Stimulated activated memory B cell treated with anti-CD40 and anti-IgM and Interleukin-4, amounts not matched to agents 10 μg/mL and 1 μg/mL and 100 μg/mL, for 72 hours (primary cell): ENCODE measurements around the gene HMG20A.
A peak's percentile ranks its signal among the peaks of the same experiment; 100 is the strongest.
"Not testable (repeated sequence)": the region's sequence is repeated elsewhere in the genome, so short reads cannot be mapped to it uniquely, and the experiment has no call there.

Experiments used
- ATAC-seq: fragments of 150-1000 bp; cut with Tn5 transposase; 2 replicates; pipeline ENCODE4 v1.10.0; 2021
- H3K27ac Mint-ChIP-seq: one replicate; pipeline ENCODE4 v1.8.0; 2022; ENCODE audit warnings: mild to moderate bottlenecking, mixed read lengths
- H3K27me3 Mint-ChIP-seq: one replicate; pipeline ENCODE4 v1.8.0; 2022; ENCODE audit warnings: mixed read lengths
- H3K36me3 Mint-ChIP-seq: one replicate; pipeline ENCODE4 v1.8.0; 2022; ENCODE audit warnings: mixed read lengths
- H3K4me1 Mint-ChIP-seq: one replicate; pipeline ENCODE4 v1.8.0; 2022; ENCODE audit warnings: mixed read lengths
- H3K4me3 Mint-ChIP-seq: one replicate; pipeline ENCODE4 v1.8.0; 2022; ENCODE audit warnings: mild to moderate bottlenecking, moderate library complexity, mixed read lengths
- H3K9me3 Mint-ChIP-seq: one replicate; pipeline ENCODE4 v1.8.0; 2022; ENCODE audit warnings: mixed read lengths

HMG20A gene

DNA sequence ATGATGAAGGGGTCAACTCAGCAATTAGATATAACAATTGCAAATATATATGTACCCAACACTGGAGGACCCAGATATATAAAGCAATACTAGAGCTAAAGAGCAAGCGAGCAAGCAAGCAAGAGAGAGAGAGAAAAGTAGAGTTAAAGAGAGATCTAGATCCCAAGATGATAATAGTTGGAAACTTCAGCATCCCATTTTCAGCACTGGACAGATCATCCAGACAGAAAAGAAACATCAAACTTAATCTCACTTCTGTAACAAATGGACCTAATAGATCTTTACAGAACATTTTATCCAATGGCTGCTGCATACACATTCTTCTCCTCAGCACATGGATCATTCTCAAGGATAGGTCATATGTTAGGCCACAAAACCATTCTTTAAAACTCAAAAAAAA, 24.0 kb upstream of the HMG20A start:
- Mint-ChIP-seq H3K4me1 (peaks cover 37% of the 10 kb centered on the region), H3K27me3 (no peaks in the 10 kb centered on the region), H3K9me3 (peaks cover 34% of the 10 kb centered on the region), H3K4me3 (no peak overlapping the region), H3K27ac (no peak overlapping the region), H3K36me3 (peaks cover 54% of the 10 kb centered on the region)
- ATAC-seq = no peak

DNA sequence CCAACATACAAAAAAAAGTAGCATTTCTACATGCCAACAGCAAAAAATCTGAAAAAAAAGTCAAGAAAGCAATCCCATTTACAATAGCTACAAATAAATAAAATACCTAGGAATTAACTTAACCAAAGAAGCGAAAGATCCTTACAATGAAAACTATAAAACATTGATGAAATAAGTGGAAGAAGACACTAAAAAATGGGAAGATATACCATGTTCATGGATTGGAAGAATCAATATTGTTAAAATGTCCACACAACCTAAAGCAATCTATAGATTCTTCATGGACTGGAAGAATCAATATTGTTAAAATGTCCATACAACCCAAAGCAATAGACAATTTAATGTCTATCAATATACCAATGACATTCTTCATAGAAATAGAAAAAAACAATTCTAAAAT, 21.8 kb upstream of the HMG20A start:
- ATAC-seq = no peak
- Mint-ChIP-seq H3K27ac (no peak overlapping the region), H3K9me3 (peaks cover 34% of the 10 kb centered on the region), H3K27me3 (no peaks in the 10 kb centered on the region), H3K4me3 (no peak overlapping the region), H3K36me3 (peaks cover 47% of the 10 kb centered on the region), H3K4me1 (peaks cover 28% of the 10 kb centered on the region)

DNA sequence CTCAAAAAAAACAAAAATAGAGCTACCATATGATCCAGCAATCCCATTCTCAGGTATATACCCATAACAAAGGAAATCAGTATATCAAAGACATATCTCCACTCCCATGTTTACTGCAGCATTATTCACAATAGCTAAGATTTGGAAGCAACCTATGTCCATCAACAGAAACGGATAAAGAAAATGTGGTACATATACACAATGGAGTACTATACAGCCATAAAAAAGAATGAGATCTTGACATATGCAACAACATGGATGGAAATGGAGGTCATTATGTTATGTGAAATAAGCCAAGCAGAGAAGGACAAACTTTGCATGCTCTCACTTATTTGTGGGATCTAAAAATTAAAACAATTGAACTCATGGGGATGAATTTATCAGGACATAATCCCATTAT, 20.4 kb upstream of the HMG20A start:
- Mint-ChIP-seq H3K36me3 (peaks cover 42% of the 10 kb centered on the region), H3K4me1 (peaks cover 28% of the 10 kb centered on the region), H3K4me3 (no peak overlapping the region), H3K27me3 (no peaks in the 10 kb centered on the region), H3K9me3 (peaks cover 31% of the 10 kb centered on the region), H3K27ac (no peak overlapping the region)
- no peak for ATAC-seq

GRCh38 chr15:77402740-77403379, 17.8 kb upstream of the HMG20A start:
- no peaks in the 10 kb centered on the region for H3K27me3 Mint-ChIP-seq
- peaks cover 15% of the 10 kb centered on the region for H3K9me3 Mint-ChIP-seq
- peaks cover 20% of the 10 kb centered on the region for H3K36me3 Mint-ChIP-seq
- H3K27ac Mint-ChIP-seq = no peak overlapping the region
- peaks cover 32% of the 10 kb centered on the region for H3K4me1 Mint-ChIP-seq
- ATAC-seq = peak; percentile 45
- H3K4me3 Mint-ChIP-seq = no peak overlapping the region

DNA sequence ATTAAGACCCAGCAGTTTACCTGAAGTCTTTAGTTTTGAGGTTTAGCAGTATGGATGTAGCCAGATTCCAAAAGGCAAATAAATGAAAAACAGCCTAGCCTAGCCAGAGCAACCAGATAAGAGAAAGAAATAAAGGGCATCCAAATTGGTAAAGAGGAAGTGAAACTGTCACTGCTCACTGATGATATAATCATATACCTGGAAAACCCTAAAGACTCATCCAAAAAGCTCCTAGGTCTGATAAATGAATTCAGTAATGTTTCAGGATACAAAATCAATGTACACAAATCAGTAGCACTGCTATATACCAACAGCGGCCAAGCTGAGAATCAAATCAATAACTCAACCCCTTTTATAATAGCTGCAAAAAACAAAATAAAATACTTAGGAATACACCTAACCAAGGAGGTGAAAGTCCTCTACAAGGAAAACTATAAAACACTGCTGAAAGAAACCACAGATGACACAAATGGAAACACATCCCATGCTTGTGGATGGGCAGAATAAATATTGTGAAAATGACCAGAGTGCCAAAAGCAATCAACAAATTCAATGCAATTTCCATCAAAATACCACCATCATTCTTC, 14.4 kb upstream of the HMG20A start:
- H3K27me3 Mint-ChIP-seq, H3K4me3 Mint-ChIP-seq, ATAC-seq, H3K36me3 Mint-ChIP-seq, H3K9me3 Mint-ChIP-seq: not testable (repeated sequence)
- Mint-ChIP-seq H3K4me1 (peaks cover 45% of the 10 kb centered on the region), H3K27ac (peak overlapping the region; percentile 31)

- Mint-ChIP-seq H3K36me3 (no peaks in the 10 kb centered on the region), H3K4me3 (no peak overlapping the region), H3K27me3 (no peaks in the 10 kb centered on the region), H3K4me1 (peaks cover 42% of the 10 kb centered on the region), H3K9me3 (no peaks in the 10 kb centered on the region), H3K27ac (peak overlapping the region; percentile 31)
- no peak for ATAC-seq
These were observed 13.8 kb upstream of the HMG20A start for GRCh38 chr15:77406846-77407245.

DNA sequence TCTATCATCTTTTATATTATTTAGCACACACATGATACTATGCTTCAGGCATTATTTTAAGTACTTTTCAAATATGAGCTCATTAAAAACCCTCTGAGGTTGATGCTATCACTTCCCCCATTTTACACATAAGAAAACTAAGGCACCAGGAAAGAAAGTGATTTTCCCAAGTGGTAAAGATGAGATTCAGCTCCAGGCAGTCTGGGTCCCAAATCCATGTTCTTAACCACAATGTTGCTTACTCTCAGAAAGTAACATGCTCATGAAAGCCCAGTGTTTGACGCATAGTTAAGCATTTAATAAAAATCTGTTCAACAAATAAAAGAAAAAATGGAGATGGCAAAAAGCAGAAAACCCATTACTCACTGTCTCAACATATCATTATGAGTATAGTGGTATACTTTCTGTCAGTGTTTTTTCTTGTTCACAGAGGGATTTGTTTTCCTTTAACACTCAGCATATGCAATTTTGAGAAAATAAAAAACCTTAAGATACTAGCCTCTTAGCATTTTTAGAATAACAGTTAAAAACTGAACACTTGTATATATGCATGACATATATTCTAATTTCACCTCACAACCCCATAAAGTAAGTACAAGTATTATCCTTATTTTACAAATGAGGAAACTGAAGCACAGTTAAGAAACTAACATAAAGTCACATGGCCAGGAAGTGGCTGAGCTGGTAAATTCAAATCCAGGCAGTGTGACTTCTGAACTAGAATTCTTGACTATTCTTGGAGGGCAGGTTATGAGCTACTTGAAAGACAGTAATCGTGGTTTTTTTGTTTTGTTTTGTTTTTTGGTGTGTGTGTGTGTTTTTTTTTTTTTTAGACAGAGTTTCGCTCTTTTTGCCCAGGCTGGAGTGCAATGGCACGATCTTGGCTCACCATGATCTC, 11.2 kb upstream of the HMG20A start:
- no peaks in the 10 kb centered on the region for H3K36me3 Mint-ChIP-seq
- H3K9me3 Mint-ChIP-seq = no peaks in the 10 kb centered on the region
- H3K27me3 Mint-ChIP-seq = no peaks in the 10 kb centered on the region
- ATAC-seq = peak; percentile 86
- peaks cover 52% of the 10 kb centered on the region for H3K4me1 Mint-ChIP-seq
- H3K27ac Mint-ChIP-seq = peak overlapping the region; percentile 53
- H3K4me3 Mint-ChIP-seq = peak overlapping the region; percentile 53

GRCh38 chr15:77410157-77410500, 10.6 kb upstream of the HMG20A start:
- not testable (repeated sequence) for H3K9me3 Mint-ChIP-seq, H3K36me3 Mint-ChIP-seq, H3K27me3 Mint-ChIP-seq, ATAC-seq
- peaks cover 52% of the 10 kb centered on the region for H3K4me1 Mint-ChIP-seq
- H3K4me3 Mint-ChIP-seq = peak overlapping the region; percentile 53
- peak overlapping the region; percentile 53 for H3K27ac Mint-ChIP-seq

- Mint-ChIP-seq H3K4me3 (no peak overlapping the region), H3K9me3 (no peaks in the 10 kb centered on the region), H3K4me1 (peaks cover 49% of the 10 kb centered on the region), H3K36me3 (no peaks in the 10 kb centered on the region), H3K27me3 (no peaks in the 10 kb centered on the region), H3K27ac (peak overlapping the region; percentile 53)
- no peak for ATAC-seq
These were observed 9.7 kb upstream of the HMG20A start for GRCh38 chr15:77410701-77411618.

DNA sequence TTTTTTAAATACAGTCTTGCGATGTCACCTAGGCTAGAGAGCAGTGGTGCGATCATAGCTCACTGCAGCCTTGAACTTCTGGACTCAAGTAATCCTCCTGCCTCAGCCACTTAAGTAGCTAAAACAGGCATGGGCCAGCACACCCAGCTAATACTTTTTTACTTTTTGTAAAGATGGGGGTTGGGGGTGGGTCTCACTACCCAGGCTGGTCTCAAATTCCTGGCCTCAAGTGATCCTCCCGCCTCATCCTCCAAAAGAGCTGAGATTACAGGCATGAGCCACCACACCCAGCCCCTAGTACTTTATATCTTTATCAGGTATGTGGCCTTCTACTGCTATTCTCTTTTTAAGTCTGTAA, 9.1 kb upstream of the HMG20A start:
- Mint-ChIP-seq H3K36me3 (no peaks in the 10 kb centered on the region), H3K27ac (no peak overlapping the region), H3K9me3 (no peaks in the 10 kb centered on the region), H3K4me3 (no peak overlapping the region), H3K4me1 (peaks cover 43% of the 10 kb centered on the region), H3K27me3 (no peaks in the 10 kb centered on the region)
- ATAC-seq = no peak

DNA sequence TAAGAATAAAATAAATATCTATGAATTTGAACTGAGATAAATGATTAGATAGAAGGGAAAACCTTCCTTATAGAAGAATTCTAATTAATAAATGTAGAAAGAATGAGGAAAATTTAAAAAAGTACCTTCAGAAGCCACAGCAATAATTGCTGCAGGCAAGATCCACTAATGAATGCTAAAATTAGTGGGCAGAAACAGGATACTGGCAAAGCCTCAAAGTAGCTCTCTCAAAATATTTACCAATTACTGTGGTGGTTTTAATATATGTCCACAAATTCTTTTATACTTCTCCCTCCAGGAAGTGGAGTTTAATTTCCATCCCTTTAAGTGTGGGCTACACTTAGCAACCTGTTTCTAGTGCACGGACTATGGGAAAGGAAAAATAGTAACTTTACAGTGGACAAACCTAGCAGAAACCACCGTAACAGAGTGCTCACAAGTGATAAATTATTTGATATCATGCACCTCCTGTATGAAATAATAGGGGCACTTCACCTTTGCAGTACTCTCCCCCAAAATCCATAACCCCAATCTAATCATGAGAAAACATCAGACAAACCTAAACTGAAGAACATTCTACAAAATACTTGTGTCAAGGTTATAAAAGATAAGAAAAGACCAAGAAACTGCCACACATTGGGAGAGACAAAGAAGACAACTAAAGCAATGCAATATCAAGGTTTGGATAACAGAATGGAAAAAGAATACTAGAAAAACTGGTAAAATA, 7.6 kb upstream of the HMG20A start:
- Mint-ChIP-seq H3K27me3 (no peaks in the 10 kb centered on the region), H3K4me3 (no peak overlapping the region), H3K4me1 (peaks cover 34% of the 10 kb centered on the region), H3K9me3 (no peaks in the 10 kb centered on the region), H3K36me3 (no peaks in the 10 kb centered on the region), H3K27ac (no peak overlapping the region)
- ATAC-seq = no peak

DNA sequence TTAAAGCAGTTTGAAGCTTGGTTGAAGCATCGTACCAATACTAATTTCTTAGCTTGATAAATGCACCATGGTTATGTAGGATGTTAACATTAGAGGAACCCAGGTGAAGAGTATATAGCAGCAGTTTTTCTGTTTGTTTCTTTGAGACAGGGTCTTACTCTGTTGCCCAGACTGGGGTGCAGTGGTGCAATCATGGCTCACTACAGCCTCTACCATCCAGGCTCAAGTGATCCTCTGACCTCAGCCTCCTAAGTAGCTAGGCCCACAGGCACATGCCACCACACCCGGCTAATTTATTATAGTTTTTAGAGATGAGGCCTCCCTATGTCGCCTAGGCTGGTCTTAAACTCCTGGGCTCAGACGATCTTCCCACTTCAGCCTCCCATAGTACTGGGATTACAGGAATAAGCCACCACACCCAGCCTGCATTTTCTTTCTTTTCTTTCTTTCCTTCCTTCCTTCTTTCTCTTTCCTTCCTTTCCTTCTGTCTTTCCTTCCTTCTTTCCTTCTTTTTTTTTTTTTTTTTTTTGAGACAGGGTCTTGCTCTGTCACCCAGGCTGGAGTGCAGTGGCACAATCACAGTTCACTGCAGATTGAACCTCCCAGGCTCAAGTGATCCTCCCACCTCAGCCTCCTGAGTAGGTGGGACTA, 6.9 kb upstream of the HMG20A start:
- ATAC-seq = no peak
- H3K4me1 Mint-ChIP-seq = peaks cover 41% of the 10 kb centered on the region
- no peaks in the 10 kb centered on the region for H3K9me3 Mint-ChIP-seq
- H3K4me3 Mint-ChIP-seq = no peak overlapping the region
- no peak overlapping the region for H3K27ac Mint-ChIP-seq
- no peaks in the 10 kb centered on the region for H3K36me3 Mint-ChIP-seq
- H3K27me3 Mint-ChIP-seq = no peaks in the 10 kb centered on the region

DNA sequence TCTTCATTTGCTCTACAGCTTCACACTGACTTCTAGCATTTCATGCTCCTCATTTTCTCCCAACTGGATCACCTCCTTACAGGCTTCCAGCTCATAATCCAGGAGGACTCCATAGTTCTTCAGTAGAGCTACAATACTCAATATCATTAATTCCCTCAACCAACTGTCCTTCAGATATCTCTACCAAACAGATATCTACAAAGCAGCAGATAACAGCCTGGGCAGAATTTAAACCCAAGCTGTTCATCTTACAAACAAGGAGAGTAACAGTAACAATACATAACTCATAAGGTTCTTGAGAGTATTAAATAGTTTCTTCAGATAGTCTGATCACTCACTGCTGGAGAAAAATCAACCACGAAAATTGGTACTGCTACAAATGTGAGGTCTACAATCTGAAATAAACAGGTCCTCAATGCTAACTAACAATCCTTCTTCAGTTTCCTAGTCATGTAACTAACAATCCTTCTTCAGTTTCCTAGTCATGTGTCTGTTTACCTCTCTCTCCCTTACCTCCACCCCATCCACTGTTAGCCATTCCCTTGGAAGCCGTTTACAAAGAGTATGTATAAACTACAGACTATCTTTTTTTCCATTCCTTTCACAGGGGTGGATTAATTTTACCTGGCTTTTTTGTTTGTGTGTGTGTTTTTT, 5.8 kb upstream of the HMG20A start:
- no peaks in the 10 kb centered on the region for H3K36me3 Mint-ChIP-seq
- H3K27ac Mint-ChIP-seq = no peak overlapping the region
- H3K4me3 Mint-ChIP-seq = no peak overlapping the region
- H3K9me3 Mint-ChIP-seq = no peaks in the 10 kb centered on the region
- no peak for ATAC-seq
- H3K4me1 Mint-ChIP-seq = peaks cover 37% of the 10 kb centered on the region
- H3K27me3 Mint-ChIP-seq = no peaks in the 10 kb centered on the region
